H1 (cell line): ENCODE results near the gene CNOT6. TPM values are rescaled to one million over a fixed set of nuclear protein-coding genes. Genes with fewer than 3 reads are reported as not detected.

Experiments
- CTCF ChIA-PET: fragments of 300-600 bp; sonication (Branson Sonifier 250); formaldehyde crosslinking; loops from one replicate; lab custom pipeline; 2021; ENCODE audit not compliant: partially characterized antibody; lab: Charles Lee
- POLR2A ChIA-PET: fragments of 300-600 bp; sonication (Branson Sonifier 250); formaldehyde crosslinking; loops from one replicate; lab custom pipeline; 2021; ENCODE audit warnings: inconsistent platforms; ENCODE audit not compliant: partially characterized antibody; lab: Charles Lee
- DNase-seq, 2 experiments: peaks; one replicate each; pipeline versions ENCODE4 v3.0.0 to v3.0.0-alpha.2; 2010 to 2022; ENCODE audit warnings: low spot score in 2 of 2, low read depth in 1 of 2, mixed read lengths in 1 of 2
- FAIRE-seq: peaks from 2 replicates; lab custom pipeline; 2011; peaks lifted over from hg19 to GRCh38; lab: Jason Lieb, UNC
- H2AFZ ChIP-seq: 2 replicates; pipeline ENCODE4 v1.8.1; 2012; ENCODE audit warnings: low read length, inconsistent platforms
- H2AK5ac ChIP-seq: 2 replicates; pipeline ENCODE4 v1.6.1; 2013; ENCODE audit warnings: low read depth, low read length
- H2BK120ac ChIP-seq: replicated peaks from 2 replicates; pipeline ENCODE3; 2013; ENCODE audit warnings: low read depth, low read length, inconsistent platforms
- H2BK12ac ChIP-seq: 2 replicates; pipeline ENCODE4 v1.6.1; 2013; ENCODE audit warnings: low read depth, low read length
- H2BK15ac ChIP-seq: 2 replicates; pipeline ENCODE4 v1.6.1; 2013; ENCODE audit warnings: low read length
- H2BK20ac ChIP-seq: 2 replicates; pipeline ENCODE4 v1.6.1; 2013; ENCODE audit warnings: low read length
- H2BK5ac ChIP-seq: 2 replicates; pipeline ENCODE4 v1.6.1; 2013; ENCODE audit warnings: low read depth, low read length
- H3K14ac ChIP-seq: 2 replicates; pipeline ENCODE4 v1.6.1; 2013; ENCODE audit warnings: inconsistent platforms; ENCODE audit not compliant: insufficient read length
- H3K18ac ChIP-seq: 2 replicates; pipeline ENCODE4 v1.6.1; 2013; ENCODE audit warnings: low read length; ENCODE audit errors: extremely low read depth
- H3K23ac ChIP-seq: 2 replicates; pipeline ENCODE4 v1.6.1; 2013; ENCODE audit warnings: inconsistent platforms; ENCODE audit not compliant: insufficient read length
- H3K23me2 ChIP-seq: 2 replicates; pipeline ENCODE4 v1.6.1; 2013; ENCODE audit warnings: low read depth, low read length
- H3K27ac ChIP-seq: 2 replicates; pipeline ENCODE4 v1.6.1; 2011; ENCODE audit warnings: low read depth, low read length, inconsistent platforms
- H3K27me3 ChIP-seq, 4 experiments: replicated peaks in 1 of 4; 1 replicate in 1 of 4; 2 replicates in 3 of 4; pipeline versions ENCODE4 v1.6.1 to v1.8.1; 2011 to 2013; ENCODE audit warnings: low read length in 3 of 4, mild to moderate bottlenecking in 3 of 4, inconsistent platforms in 2 of 4, mixed read lengths in 2 of 4, moderate library complexity in 1 of 4; ENCODE audit not compliant: control insufficient read depth in 3 of 4, insufficient read depth in 3 of 4; ENCODE audit errors: extremely low read depth in 1 of 4
- H3K36me3 ChIP-seq, 4 experiments: 2 replicates each; pipeline versions ENCODE4 v1.6.1 to v1.8.1; 2011 to 2013; ENCODE audit warnings: mild to moderate bottlenecking in 4 of 4, low read length in 3 of 4, moderate library complexity in 2 of 4, control low read depth in 1 of 4, inconsistent platforms in 1 of 4; ENCODE audit not compliant: insufficient read depth in 4 of 4, control insufficient read depth in 2 of 4
- H3K4ac ChIP-seq: replicated peaks from 2 replicates; pipeline ENCODE3; 2013; ENCODE audit warnings: low read length, low read depth, mixed read lengths, inconsistent platforms; ENCODE audit not compliant: insufficient read length
- H3K4me1 ChIP-seq, 4 experiments: replicated peaks in 1 of 4; 1 replicate in 1 of 4; 2 replicates in 3 of 4; pipeline versions ENCODE4 v1.6.1 to v1.8.1; 2011 to 2013; ENCODE audit warnings: low read length in 3 of 4, inconsistent platforms in 2 of 4, mixed read lengths in 1 of 4; ENCODE audit not compliant: insufficient read depth in 4 of 4, control insufficient read depth in 3 of 4
- H3K4me2 ChIP-seq, 2 experiments: 2 replicates each; pipeline versions ENCODE4 v1.6.1 to v1.8.1; 2011 to 2013; ENCODE audit warnings: low read depth in 2 of 2, low read length in 2 of 2, control low read depth in 1 of 2, inconsistent platforms in 1 of 2, mild to moderate bottlenecking in 1 of 2; ENCODE audit not compliant: insufficient read depth in 1 of 2
- H3K4me3 ChIP-seq, 4 experiments: fragments of 200-600, 300-600 bp in 1 of 4; sonication (generic), shearing (Covaris generic), sonication (Bioruptor Twin) in 1 of 4; 2 replicates each; pipeline versions ENCODE4 v1.5.1 to v1.8.1; 2011 to 2016; ENCODE audit warnings: low read length in 4 of 4, low read depth in 3 of 4, control low read depth in 2 of 4, inconsistent platforms in 2 of 4, mild to moderate bottlenecking in 2 of 4, mixed read lengths in 1 of 4, moderate library complexity in 1 of 4; ENCODE audit not compliant: insufficient read depth in 2 of 4; ENCODE audit errors: extremely low read depth in 1 of 4
- H3K56ac ChIP-seq: replicated peaks from 2 replicates; pipeline ENCODE3; 2013; ENCODE audit warnings: low read depth, mild to moderate bottlenecking, mixed read lengths, low read length, inconsistent platforms; ENCODE audit not compliant: insufficient read length
- H3K79me1 ChIP-seq: 2 replicates; pipeline ENCODE4 v1.6.1; 2013; ENCODE audit warnings: low read depth, low read length, control low read depth
- H3K79me2 ChIP-seq, 2 experiments: 2 replicates each; pipeline versions ENCODE4 v1.6.1 to v1.8.1; 2012 to 2013; ENCODE audit warnings: low read length in 2 of 2, mild to moderate bottlenecking in 2 of 2, inconsistent platforms in 1 of 2; ENCODE audit not compliant: insufficient read depth in 2 of 2, control insufficient read depth in 1 of 2
- H3K9ac ChIP-seq, 4 experiments: replicated peaks in 1 of 4; 1 replicate in 1 of 4; 2 replicates in 3 of 4; pipeline versions ENCODE4 v1.6.1 to v1.8.1; 2011 to 2013; ENCODE audit warnings: low read depth in 3 of 4, low read length in 3 of 4, control low read depth in 2 of 4, mild to moderate bottlenecking in 2 of 4, moderate library complexity in 2 of 4, inconsistent platforms in 1 of 4; ENCODE audit errors: extremely low read depth in 1 of 4
- H3K9me3 ChIP-seq, 2 experiments: 2 replicates each; pipeline versions ENCODE4 v1.6.1 to v1.8.1; 2012 to 2013; ENCODE audit warnings: mild to moderate bottlenecking in 2 of 2, moderate library complexity in 2 of 2, control low read depth in 1 of 2, inconsistent platforms in 1 of 2, low read depth in 1 of 2, low read length in 1 of 2, mixed read lengths in 1 of 2; ENCODE audit not compliant: insufficient read depth in 2 of 2
- H4K20me1 ChIP-seq, 2 experiments: replicated peaks in 1 of 2; 2 replicates each; pipeline versions ENCODE3 to v1.8.1; 2011 to 2013; ENCODE audit warnings: inconsistent platforms in 2 of 2, low read length in 2 of 2, mild to moderate bottlenecking in 1 of 2; ENCODE audit not compliant: insufficient read depth in 2 of 2, control insufficient read depth in 1 of 2
- H4K5ac ChIP-seq: 2 replicates; pipeline ENCODE4 v1.6.1; 2013; ENCODE audit warnings: low read length, low read depth, mixed read lengths, inconsistent platforms; ENCODE audit not compliant: insufficient read length
- H4K8ac ChIP-seq: 2 replicates; pipeline ENCODE4 v1.8.0; 2013; ENCODE audit warnings: mild to moderate bottlenecking, moderate library complexity, low read length, inconsistent platforms; ENCODE audit not compliant: insufficient read depth; ENCODE audit errors: extremely low read depth
- H4K91ac ChIP-seq: replicated peaks from 2 replicates; pipeline ENCODE3; 2013; ENCODE audit warnings: low read length, mixed read lengths, inconsistent platforms; ENCODE audit not compliant: insufficient read length
- BRCA1 ChIP-seq: IDR thresholded peaks from 2 replicates; pipeline ENCODE4 v1.6.1; 2012; ENCODE audit warnings: low read depth, low read length, improper control_type of control experiment
- CTCF ChIP-seq, 3 experiments: IDR thresholded peaks; 1 replicate in 2 of 3; 2 replicates in 1 of 3; pipeline versions ENCODE4 v1.5.1 to v1.6.1; 2011; ENCODE audit warnings: low read length in 3 of 3, mild to moderate bottlenecking in 3 of 3, inconsistent platforms in 2 of 3, low read depth in 1 of 3, moderate library complexity in 1 of 3; ENCODE audit not compliant: insufficient read depth in 1 of 3; ENCODE audit errors: control extremely low read depth in 1 of 3
- GTF2F1 ChIP-seq: IDR thresholded peaks from 2 replicates; pipeline ENCODE4 v1.6.1; 2012; ENCODE audit warnings: low read depth, low read length, improper control_type of control experiment, borderline replicate concordance
- PHF8 ChIP-seq: fragments of 200-600 bp; sonication (generic); conservative IDR thresholded peaks from 2 replicates; pipeline ENCODE4 v1.7.1; 2012; ENCODE audit warnings: low read depth, mild to moderate bottlenecking, inconsistent platforms, low read length, moderate library complexity
- POLR2AphosphoS5 ChIP-seq: IDR thresholded peaks from 2 replicates; pipeline ENCODE4 v1.6.1; 2011; ENCODE audit warnings: low read depth, low read length
- RFX5 ChIP-seq: IDR thresholded peaks from 2 replicates; pipeline ENCODE4 v1.6.1; 2011; ENCODE audit warnings: low read depth, low read length, improper control_type of control experiment, borderline replicate concordance
- TAF1 ChIP-seq: IDR thresholded peaks from 2 replicates; pipeline ENCODE4 v1.6.1; 2011; ENCODE audit warnings: mild to moderate bottlenecking, low read depth, low read length
- TAF7 ChIP-seq: optimal IDR thresholded peaks from 2 replicates; pipeline ENCODE3; 2011; ENCODE audit warnings: low read depth, mild to moderate bottlenecking, inconsistent platforms, low read length, moderate library complexity, borderline replicate concordance
- TBP ChIP-seq: IDR thresholded peaks from 2 replicates; pipeline ENCODE4 v1.6.1; 2011; ENCODE audit warnings: low read depth, low read length, improper control_type of control experiment
- TEAD4 ChIP-seq: IDR thresholded peaks from 2 replicates; pipeline ENCODE4 v1.6.1; 2012; ENCODE audit warnings: low read depth, low read length, inconsistent platforms, mixed read lengths
- WGBS, 2 experiments: shearing (Covaris generic) in 1 of 2; methylation state at CpG; one replicate each; pipeline versions ENCODE4 v1.1.6 to v1.1.7; 2013 to 2015; ENCODE audit warnings: low lambda C conversion rate in 2 of 2, mixed read lengths in 2 of 2, inconsistent platforms in 1 of 2, low coverage in 1 of 2, missing lambda C conversion rate in 1 of 2; ENCODE audit not compliant: insufficient replicate concordance in 2 of 2, insufficient coverage in 1 of 2, insufficient read length in 1 of 2; ENCODE audit errors: extremely low coverage in 1 of 2, missing lambda C conversion rate in 1 of 2; 5-methylcytosine and 5-hydroxymethylcytosine counted together
- polyA plus RNA-seq, 7 experiments: library from polyadenylated mRNA; depleted of rRNA in 3 of 7; stranded (reverse) in 5 of 7; unstranded in 2 of 7; fragments of >200 nt in 5 of 7; fragments of 200-250 nt in 2 of 7; gene quantifications; 1 replicate in 5 of 7; 2 replicates in 1 of 7; 4 replicates in 1 of 7; pipeline versions ENCODE4 v1.2.1 to v1.2.3, GENCODE V29; 2011 to 2013; ENCODE audit warnings: missing spikeins in 2 of 7, mixed read lengths in 2 of 7
- total RNA-seq: library from RNA; stranded (reverse); fragmentation: NEBNext Ultra II Directional; extraction: Animal tissue kit (Norgen Biotek cat#: 25700); gene quantifications from 2 replicates; pipeline ENCODE4 v1.2.1, GENCODE V29; 2021

Gene CNOT6
- total and polyA plus RNA-seq, 2 of the 8 experiments (the other 6 are each of a cell fraction or from before 2014, with no cell fraction given) = 10.7 to 45.4 TPM

- Histone ChIP-seq H3K4me1 (peaks cover 0 to 9% (median 2%) of the 10 kb centered on the region in 4 experiments; a peak in 5 of 7 replicates), H3K36me3 (no peaks in the 10 kb centered on the region; a peak in 1 of 8 replicates), H3K56ac (peak overlapping the region; percentile 46), H4K5ac (no peak overlapping the region), H2BK120ac (no peak overlapping the region), H3K27me3 (peaks cover 19 to 33% (median 27%) of the 10 kb centered on the region in 4 experiments), H2BK5ac (no peak overlapping the region), H2AK5ac (no peak overlapping the region), H2BK12ac (no peak overlapping the region), H2BK15ac (0 out of 2 replicates have a peak overlapping the region, but pooled peaks have one; percentile 61), H3K27ac (no peak overlapping the region), H2AFZ (no peak overlapping the region), H3K9ac (peak overlapping the region in 1 of 4 experiments; percentile 30; a peak in 1 of 7 replicates), H3K18ac (no peak overlapping the region), H3K14ac (no peak overlapping the region), H3K79me1 (no peaks in the 10 kb centered on the region), H3K4me3 (no peak overlapping the region), H4K91ac (no peak overlapping the region), H2BK20ac (no peak overlapping the region), H4K20me1 (peaks cover 0 to 2% of the 10 kb centered on the region in 2 experiments), H3K23ac (no peak overlapping the region), H3K79me2 (no peaks in the 10 kb centered on the region), H3K23me2 (peaks cover 19% of the 10 kb centered on the region; the same call in 1 of the 2 replicates), H4K8ac (no peak overlapping the region), H3K4me2 (no peak overlapping the region), H3K4ac (no peak overlapping the region), H3K9me3 (no peaks in the 10 kb centered on the region)
- FAIRE-seq (no peak), DNase-seq (no peak)
- ChIA-PET CTCF (interaction anchor here (0.7 to 2.4 kb wide), 3 partner anchors 8 to 14 kb away, joined by 3 to 14 read pairs (median 3); no protein-coding TSS in a partner anchor), POLR2A (interaction anchor here (1.5 kb wide), 1 partner anchor 24 kb away, joined by 3 read pairs; no protein-coding TSS in a partner anchor)
- 96 to 100% methylated on average over 1 to 2 of the region's 2 CpGs for WGBS, 2 experiments
- no peak for TF ChIP-seq TAF7
- TF ChIP-seq BRCA1 = no peak
- TF ChIP-seq PHF8 = no peak
- TF ChIP-seq GTF2F1 = no peak
- no peak for TF ChIP-seq RFX5
- no peak for TF ChIP-seq POLR2AphosphoS5
- no peak for TF ChIP-seq TAF1
- no peak for TF ChIP-seq CTCF (IDR thresholded peaks at IDR 0.05; ENCODE audit: control extremely low read depth in 1 of 3, insufficient read depth in 1 of 3, low read depth in 1 of 3, low read length in 3 of 3)
- TF ChIP-seq TEAD4 = no peak
- TF ChIP-seq TBP = no peak
Measured at GRCh38 chr5:180595046-180595379, 100.8 kb downstream of the CNOT6 start.
